ENCODE results near the gene SCN5A. TPM values are rescaled to one million over a fixed set of nuclear protein-coding genes. Genes with fewer than 3 reads are reported as not detected.

The SCN5A gene
- total RNA-seq, 4 donors from 2014 or later: 0.19 TPM; not detected in 3

DNA sequence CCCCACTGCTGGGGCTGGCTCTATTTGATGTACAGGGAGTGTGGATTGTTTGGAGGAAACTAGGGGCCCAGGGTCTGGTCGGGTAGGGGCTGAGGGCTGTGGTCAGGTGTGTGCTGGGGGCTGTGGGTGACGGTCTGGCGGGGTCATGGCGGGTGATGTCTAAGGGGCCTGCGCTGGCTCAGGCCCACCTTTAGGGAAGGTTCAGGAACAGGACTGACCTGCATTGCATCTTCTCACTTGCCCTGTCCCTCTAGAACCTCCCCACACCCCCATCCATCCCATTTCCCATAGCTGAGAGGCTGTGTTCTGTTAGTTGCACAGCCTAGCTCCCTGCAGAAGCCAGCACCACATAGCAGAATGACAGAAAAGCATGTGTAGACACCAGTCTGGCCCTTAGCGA is 39.1 kb downstream of the SCN5A start:
- TF ChIP-seq, protein P1, sequence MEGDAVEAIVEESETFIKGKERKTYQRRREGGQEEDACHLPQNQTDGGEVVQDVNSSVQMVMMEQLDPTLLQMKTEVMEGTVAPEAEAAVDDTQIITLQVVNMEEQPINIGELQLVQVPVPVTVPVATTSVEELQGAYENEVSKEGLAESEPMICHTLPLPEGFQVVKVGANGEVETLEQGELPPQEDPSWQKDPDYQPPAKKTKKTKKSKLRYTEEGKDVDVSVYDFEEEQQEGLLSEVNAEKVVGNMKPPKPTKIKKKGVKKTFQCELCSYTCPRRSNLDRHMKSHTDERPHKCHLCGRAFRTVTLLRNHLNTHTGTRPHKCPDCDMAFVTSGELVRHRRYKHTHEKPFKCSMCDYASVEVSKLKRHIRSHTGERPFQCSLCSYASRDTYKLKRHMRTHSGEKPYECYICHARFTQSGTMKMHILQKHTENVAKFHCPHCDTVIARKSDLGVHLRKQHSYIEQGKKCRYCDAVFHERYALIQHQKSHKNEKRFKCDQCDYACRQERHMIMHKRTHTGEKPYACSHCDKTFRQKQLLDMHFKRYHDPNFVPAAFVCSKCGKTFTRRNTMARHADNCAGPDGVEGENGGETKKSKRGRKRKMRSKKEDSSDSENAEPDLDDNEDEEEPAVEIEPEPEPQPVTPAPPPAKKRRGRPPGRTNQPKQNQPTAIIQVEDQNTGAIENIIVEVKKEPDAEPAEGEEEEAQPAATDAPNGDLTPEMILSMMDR (IDR thresholded peaks at IDR 0.05; ENCODE audit: low read depth): no peak

DNA sequence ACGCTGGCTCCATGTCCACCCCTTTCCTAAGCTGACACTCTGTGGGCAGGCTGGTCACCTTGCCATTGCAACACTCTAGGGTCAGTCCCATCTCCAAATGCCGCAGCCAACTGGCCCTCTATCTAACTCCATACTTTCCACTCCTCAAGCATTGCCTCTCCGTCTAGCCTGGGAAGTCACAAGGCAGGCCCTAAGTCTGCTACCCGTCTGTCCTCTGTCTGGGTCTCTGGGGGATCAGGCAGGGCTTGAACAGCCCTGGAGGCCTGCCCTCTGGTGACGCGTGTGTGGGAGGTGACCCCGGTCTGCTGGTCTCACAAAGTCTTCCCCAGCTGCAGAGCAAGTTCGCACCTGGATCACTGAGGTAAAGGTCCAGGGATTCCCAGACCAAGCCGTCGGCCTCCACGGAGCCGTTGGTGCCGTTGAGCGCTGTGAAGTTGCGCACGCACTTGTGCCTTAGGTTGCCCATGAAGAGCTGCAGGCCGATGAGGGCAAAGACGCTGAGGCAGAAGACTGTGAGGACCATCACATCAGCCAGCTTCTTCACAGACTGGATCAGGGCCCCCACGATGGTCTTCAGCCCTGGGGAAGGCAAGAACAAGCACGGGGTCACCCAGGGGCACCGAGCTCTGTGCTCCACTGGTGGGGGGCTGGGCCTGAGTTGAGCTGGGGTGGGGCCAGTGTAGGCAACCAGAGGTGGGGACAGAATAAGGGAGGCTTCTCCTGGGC is 39.9 kb downstream of the SCN5A start:
- TF ChIP-seq, protein P1 (IDR thresholded peaks at IDR 0.05; ENCODE audit: low read depth): no peak

DNA sequence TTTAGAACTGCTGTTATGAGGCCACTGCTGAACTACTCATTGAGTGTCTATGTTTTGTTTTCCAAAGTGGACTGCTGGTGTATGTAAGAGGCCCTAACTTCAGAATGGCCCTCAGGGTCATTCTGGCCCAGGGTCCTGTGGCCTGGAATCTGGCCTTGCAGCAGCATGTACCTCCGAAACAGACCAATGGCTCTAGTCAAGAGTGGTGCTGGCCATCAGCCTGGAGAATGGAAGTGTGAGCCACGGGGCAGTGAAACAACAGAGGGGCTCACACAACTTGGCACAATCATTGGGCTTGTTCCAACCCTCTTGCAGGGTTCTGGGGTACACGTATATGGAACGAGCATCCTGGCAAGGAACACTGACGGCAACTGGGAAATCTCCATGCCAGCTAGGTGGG is 40.5 kb downstream of the SCN5A start:
- TF ChIP-seq, protein P1 (IDR thresholded peaks at IDR 0.05; ENCODE audit: low read depth): no peak

DNA sequence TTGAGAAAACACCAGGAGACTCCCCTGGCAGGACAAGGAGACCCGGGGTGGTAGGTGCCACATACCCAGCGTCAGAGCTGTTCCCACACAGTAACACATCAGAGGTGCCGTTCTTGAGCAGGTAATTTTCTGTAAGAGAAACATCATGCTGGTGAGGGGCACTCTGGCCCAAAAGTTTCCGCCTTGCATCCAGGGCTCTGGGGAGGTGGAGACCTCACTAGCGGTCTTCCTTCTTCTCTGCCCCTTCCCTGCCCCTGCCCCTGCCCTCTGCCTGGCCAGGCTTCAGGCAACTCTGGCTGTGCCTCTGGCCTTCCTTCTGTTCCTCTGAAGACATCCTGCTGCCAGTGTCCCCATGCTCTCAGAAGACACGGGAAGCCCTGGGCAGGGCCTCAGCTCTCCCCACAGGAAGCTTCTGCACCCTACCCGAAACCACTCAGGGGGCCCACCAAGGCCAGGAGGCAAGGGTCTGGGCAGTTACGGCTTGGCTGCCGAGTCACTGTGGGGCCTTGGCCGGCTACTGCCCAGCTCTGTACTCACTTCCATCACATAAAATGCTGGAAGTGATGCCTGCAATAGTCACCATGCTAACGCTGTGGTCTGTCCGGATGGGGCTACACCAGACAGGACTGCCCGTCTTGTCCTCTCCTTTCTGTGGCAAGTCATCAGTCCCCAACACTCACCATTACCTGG is 41.3 kb downstream of the SCN5A start:
- TF ChIP-seq, protein P1 (IDR thresholded peaks at IDR 0.05; ENCODE audit: low read depth): no peak

DNA sequence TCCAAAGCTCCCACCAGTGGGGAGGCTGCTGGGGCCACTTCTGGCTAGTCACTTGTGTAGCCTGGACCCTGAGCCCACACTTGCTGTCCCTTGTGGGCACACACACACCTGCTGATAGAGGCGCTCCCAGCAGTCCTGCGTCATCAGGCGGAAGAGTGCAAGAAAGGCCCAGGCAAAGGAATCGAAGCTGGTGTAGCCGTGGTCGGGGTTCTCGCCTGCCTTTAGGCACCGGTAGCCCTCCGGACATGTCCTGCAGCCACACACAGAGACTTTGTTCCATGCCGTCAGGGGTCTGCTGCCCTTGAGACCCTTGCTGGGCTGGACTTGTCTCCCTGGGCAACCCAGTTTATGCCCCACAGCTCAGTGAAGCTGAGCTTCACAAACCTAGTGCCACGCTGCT is 42.9 kb downstream of the SCN5A start:
- TF ChIP-seq, protein P1 (IDR thresholded peaks at IDR 0.05; ENCODE audit: low read depth): no peak

DNA sequence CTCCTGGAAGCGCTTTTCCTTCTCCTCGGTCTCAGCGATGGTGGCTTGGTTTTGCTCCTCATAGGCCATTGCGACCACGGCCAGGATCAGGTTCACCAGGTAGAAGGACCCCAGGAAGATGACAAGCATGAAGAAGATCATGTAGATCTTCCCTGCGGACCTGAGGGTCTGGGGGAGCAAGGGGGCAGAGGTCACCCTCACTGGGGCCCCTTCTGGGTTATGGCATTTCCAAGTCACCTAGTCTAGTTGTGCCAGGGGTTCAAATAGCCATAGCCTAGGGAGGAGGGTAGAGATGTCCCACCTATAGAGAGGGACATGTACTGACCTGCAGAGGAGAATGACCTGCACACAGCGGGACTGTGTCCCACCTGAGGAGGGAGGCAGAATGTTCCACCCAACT is 43.5 kb downstream of the SCN5A start:
- TF ChIP-seq, protein P1 (IDR thresholded peaks at IDR 0.05; ENCODE audit: low read depth): no peak

DNA sequence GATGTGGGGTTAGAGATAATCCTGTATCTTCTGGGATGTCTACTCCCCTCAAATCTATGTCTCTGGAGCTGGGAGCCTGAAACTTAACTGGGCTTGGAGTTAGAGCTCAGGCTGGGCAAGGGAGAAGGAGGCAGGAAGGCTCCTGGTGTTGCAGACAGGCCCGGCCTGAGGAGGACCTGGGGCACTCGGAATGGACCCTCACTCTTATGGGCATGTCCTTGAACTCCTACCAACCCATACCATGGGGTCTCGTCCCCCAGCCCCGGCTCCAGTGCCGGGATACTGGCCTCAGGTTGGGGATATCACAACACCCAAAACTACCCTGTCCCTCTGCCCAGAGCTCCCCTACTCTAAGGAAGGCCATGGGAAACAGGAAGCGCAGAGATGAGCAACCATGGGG is 45.2 kb downstream of the SCN5A start:
- TF ChIP-seq, protein P1 (IDR thresholded peaks at IDR 0.05; ENCODE audit: low read depth): no peak
